ENCODE results near the gene MET.

DNA sequence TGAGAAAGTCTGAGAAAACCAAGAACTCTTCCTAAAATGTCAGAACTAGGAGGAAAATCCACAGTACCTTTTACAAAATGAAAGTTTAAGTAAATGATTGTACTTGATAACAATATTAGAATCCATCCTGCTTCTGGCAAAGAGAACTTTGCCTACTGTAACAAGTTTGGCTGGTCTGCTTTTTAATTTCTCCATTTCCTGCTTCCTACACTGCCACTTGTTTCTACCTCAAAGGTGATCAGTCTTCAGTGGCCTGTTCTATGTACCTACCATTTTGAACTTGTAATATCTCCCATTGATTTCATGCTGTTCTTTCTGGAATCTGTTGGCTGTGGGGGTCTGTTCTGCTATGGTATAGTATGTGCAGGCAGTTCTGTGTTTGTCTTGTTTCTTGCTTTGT is 157.5 kb downstream of the MET start:
- TF ChIP-seq, protein P1, sequence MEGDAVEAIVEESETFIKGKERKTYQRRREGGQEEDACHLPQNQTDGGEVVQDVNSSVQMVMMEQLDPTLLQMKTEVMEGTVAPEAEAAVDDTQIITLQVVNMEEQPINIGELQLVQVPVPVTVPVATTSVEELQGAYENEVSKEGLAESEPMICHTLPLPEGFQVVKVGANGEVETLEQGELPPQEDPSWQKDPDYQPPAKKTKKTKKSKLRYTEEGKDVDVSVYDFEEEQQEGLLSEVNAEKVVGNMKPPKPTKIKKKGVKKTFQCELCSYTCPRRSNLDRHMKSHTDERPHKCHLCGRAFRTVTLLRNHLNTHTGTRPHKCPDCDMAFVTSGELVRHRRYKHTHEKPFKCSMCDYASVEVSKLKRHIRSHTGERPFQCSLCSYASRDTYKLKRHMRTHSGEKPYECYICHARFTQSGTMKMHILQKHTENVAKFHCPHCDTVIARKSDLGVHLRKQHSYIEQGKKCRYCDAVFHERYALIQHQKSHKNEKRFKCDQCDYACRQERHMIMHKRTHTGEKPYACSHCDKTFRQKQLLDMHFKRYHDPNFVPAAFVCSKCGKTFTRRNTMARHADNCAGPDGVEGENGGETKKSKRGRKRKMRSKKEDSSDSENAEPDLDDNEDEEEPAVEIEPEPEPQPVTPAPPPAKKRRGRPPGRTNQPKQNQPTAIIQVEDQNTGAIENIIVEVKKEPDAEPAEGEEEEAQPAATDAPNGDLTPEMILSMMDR (IDR thresholded peaks at IDR 0.05 in 8 of 11, conservative IDR thresholded peaks at IDR 0.05 in 3 of 11): no peak
- TF ChIP-seq POLR2A (IDR thresholded peaks at IDR 0.05) (no peak), POLR2AphosphoS5 (IDR thresholded peaks at IDR 0.05) (no peak)
